A673 (cell line): Measurements from ENCODE around the gene F2R. TPM values are rescaled to one million over a fixed set of nuclear protein-coding genes. Genes with fewer than 3 reads are reported as not detected.

ENCODE experiments used
- BruUV-seq: library from RNA; stranded (reverse); fragments of 400-500 nt; replicated peaks from 2 replicates; lab custom pipeline; 2021; lab: Mats Ljungman, UMichigan
- CTCF ChIA-PET: fragments of 300-600 bp; sonication (Branson Sonifier 250); formaldehyde crosslinking; loops from one replicate; lab custom pipeline; 2022; ENCODE audit warnings: antibody characterized with exemption; lab: Charles Lee
- POLR2A ChIA-PET: fragments of 300-600 bp; sonication (Branson Sonifier 250); formaldehyde crosslinking; loops from one replicate; lab custom pipeline; 2022; ENCODE audit warnings: antibody characterized with exemption; ENCODE audit not compliant: low non-redundant PET; lab: Charles Lee
- DNase-seq: peaks from one replicate; pipeline ENCODE4 v3.0.0-alpha.2; 2015; ENCODE audit warnings: low spot score
- H3K27ac ChIP-seq: fragments of 200-600 bp; sonication (generic); 2 replicates; pipeline ENCODE4 v1.5.1; 2016; ENCODE audit warnings: mixed run types, low read depth, mild to moderate bottlenecking, mixed read lengths, antibody characterized with exemption, low read length; ENCODE audit not compliant: poor library complexity, severe bottlenecking
- H3K27me3 ChIP-seq: fragments of 200-600 bp; sonication (generic); replicated peaks from 2 replicates; pipeline ENCODE4 v1.6.1; 2017; ENCODE audit warnings: mixed run types, low read depth, mild to moderate bottlenecking, mixed read lengths, antibody characterized with exemption, low read length; ENCODE audit not compliant: insufficient read depth, poor library complexity
- H3K36me3 ChIP-seq: fragments of 200-600 bp; sonication (generic); 2 replicates; pipeline ENCODE4 v1.6.1; 2016; ENCODE audit warnings: mixed run types, mild to moderate bottlenecking, mixed read lengths, antibody characterized with exemption, low read length; ENCODE audit not compliant: insufficient read depth, poor library complexity, severe bottlenecking
- H3K4me1 ChIP-seq: fragments of 200-600 bp; sonication (generic); 2 replicates; pipeline ENCODE4 v1.6.1; 2017; ENCODE audit warnings: mixed run types, mild to moderate bottlenecking, mixed read lengths, antibody characterized with exemption, low read length; ENCODE audit not compliant: insufficient read depth, poor library complexity, severe bottlenecking
- H3K4me3 ChIP-seq: fragments of 200-600 bp; sonication (generic); 2 replicates; pipeline ENCODE4 v1.5.1; 2016; ENCODE audit warnings: low read depth, mixed run types, mild to moderate bottlenecking, mixed read lengths, low read length; ENCODE audit not compliant: poor library complexity, severe bottlenecking
- H3K9me3 ChIP-seq: fragments of 200-600 bp; sonication (generic); 2 replicates; pipeline ENCODE4 v1.6.1; 2016; ENCODE audit warnings: mixed run types, low read depth, mild to moderate bottlenecking, mixed read lengths, antibody characterized with exemption, low read length; ENCODE audit not compliant: poor library complexity, severe bottlenecking
- CTCF ChIP-seq: fragments of 300-800, 200-600 bp; sonication (generic); conservative IDR thresholded peaks from 2 replicates; pipeline ENCODE4 v1.5.1; 2017; ENCODE audit warnings: low read depth, mild to moderate bottlenecking, antibody characterized with exemption, low read length, moderate library complexity, mixed read lengths
- EZH2 ChIP-seq: fragments of 200-600 bp; sonication (generic); IDR thresholded peaks from 2 replicates; pipeline ENCODE4 v1.6.1; 2017; ENCODE audit warnings: borderline replicate concordance, low read depth, mild to moderate bottlenecking, mixed read lengths, antibody characterized with exemption, low read length; ENCODE audit not compliant: poor library complexity, severe bottlenecking
- intact Hi-C: fragments of 100-400 bp; cut with micrococcal nuclease; formaldehyde crosslinking; loops from one replicate; pipeline ENCODE4 v1.10.0; 2022; ENCODE audit not compliant: unreplicated experiment
- total RNA-seq: library from RNA; stranded (reverse); gene quantifications from 2 replicates; pipeline ENCODE4 v1.2.3, GENCODE V29; 2021

Gene F2R
- total RNA-seq, 1 experiment from 2014 or later, result 83.3 TPM

DNA sequence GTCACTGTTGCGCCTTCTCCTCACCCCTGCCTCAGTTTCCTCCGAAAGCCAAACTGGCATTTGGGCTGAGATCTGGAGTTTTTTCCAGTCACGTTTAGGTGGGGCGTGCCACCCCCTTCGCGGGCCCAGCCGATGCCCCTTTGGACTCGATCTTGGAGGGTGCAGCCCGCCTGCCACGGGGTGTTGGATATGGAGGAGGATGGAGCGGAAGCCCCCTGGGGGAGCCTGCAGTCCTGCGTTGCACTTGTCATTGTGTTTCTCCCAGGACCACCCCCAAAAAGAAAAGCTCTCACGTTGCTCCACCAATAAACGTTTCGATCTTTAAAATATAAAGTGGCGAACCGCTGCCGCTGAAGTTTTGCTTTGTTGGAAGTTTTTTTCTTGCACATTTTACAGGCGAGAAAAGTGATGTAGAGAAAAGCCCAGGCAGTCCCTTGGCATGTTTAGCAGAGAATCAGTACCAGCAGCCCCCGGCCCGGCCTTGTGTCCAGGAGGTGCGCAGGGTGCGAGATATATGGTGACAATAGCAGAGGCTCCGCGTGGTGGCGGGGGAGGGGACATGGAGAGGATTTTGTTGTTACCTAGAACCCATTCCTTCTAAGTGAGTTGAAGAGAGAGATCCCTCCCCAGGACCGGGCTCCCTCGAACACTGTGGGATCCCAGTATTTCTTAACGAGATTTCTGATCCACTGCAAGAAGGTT, 681 bp downstream of the F2R start:
- CTCF ChIA-PET, result no interaction called here
- POLR2A ChIA-PET, result interaction anchor here (0.6 kb wide), 1 partner anchor 19 kb away, joined by 3 read pairs; no protein-coding TSS in a partner anchor
- Histone ChIP-seq H3K27me3 (no peaks in the 10 kb centered on the region), H3K27ac (peak overlapping the region; percentile 90), H3K4me1 (peaks cover 26% of the 10 kb centered on the region), H3K9me3 (no peaks in the 10 kb centered on the region), H3K4me3 (peak overlapping the region; percentile 70), H3K36me3 (peaks cover 3% of the 10 kb centered on the region)
- intact Hi-C loops, result loop anchor here (2.0 to 10.0 kb wide), 2 partner anchors 72 to 116 kb away; no protein-coding TSS in a partner anchor
- TSS peak; percentile 37 for BruUV-seq
- peak; percentile 67 for DNase-seq
- TF ChIP-seq EZH2, result no peak
- no peak for TF ChIP-seq CTCF

GRCh38 chr5:76717222-76718083, 1.5 kb downstream of the F2R start:
- intact Hi-C loops, result loop anchor here (2.0 to 10.0 kb wide), 2 partner anchors 73 to 117 kb away; no protein-coding TSS in a partner anchor
- BruUV-seq, result no TSS peak
- H3K36me3 ChIP-seq, result peaks cover 10% of the 10 kb centered on the region
- H3K9me3 ChIP-seq, result no peaks in the 10 kb centered on the region
- POLR2A ChIA-PET, result interaction anchor here (0.6 to 0.7 kb wide), 2 partner anchors 18 to 1664 kb away, joined by 3 to 4 read pairs; no protein-coding TSS in a partner anchor
- TF ChIP-seq CTCF, result no peak
- no peak for TF ChIP-seq EZH2
- H3K27ac ChIP-seq, result peak overlapping the region; percentile 90
- CTCF ChIA-PET, result no interaction called here
- H3K4me3 ChIP-seq, result peak overlapping the region; percentile 70
- no peak for DNase-seq
- H3K27me3 ChIP-seq, result no peaks in the 10 kb centered on the region
- peaks cover 26% of the 10 kb centered on the region for H3K4me1 ChIP-seq

DNA sequence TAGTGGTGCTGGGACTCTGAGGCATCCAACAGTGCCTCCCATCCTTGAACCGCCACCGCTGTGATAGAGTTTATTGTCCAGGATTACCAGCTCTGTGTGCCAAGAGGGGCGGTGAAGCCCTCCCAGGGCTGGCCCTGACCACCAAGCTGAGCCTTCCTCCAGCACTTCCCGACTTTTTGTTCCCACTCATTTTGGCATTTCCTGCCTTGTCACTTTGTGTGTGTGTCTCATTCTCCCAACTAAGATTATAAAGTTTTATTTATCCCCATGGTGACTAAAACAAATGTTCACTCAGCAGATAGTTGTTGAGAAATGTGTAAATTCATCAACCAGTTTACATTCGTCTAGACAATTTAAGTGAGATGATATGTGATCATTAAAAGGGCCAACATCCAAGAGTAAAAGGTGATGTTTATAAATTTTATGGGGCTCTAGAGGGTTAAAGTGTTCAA, 2.5 kb downstream of the F2R start:
- ChIA-PET POLR2A (no interaction called here), CTCF (interaction anchor here (0.6 kb wide), 1 partner anchor 117 kb away, joined by 3 read pairs; no protein-coding TSS in a partner anchor)

More for the DNA sequence above, 2.5 kb downstream of the F2R start:
- no TSS peak for BruUV-seq
- Histone ChIP-seq H3K27me3 (no peaks in the 10 kb centered on the region), H3K4me1 (peaks cover 26% of the 10 kb centered on the region), H3K27ac (peak overlapping the region; percentile 90), H3K4me3 (peak overlapping the region; percentile 70), H3K9me3 (no peaks in the 10 kb centered on the region), H3K36me3 (peaks cover 18% of the 10 kb centered on the region)
- no peak for TF ChIP-seq CTCF
- no peak for TF ChIP-seq EZH2
- peak; percentile 86 for DNase-seq
- intact Hi-C loops, result loop anchor here (10.0 kb wide), 1 partner anchor 74 kb away; no protein-coding TSS in a partner anchor
